SW 1271 (cell line): ENCODE data around the gene ARVCF.

ENCODE experiments used
- DNase-seq, 2 experiments: peaks; one replicate each; lab custom pipeline; 2025; lab: John Stamatoyannopoulos, UW

ARVCF gene

DNA sequence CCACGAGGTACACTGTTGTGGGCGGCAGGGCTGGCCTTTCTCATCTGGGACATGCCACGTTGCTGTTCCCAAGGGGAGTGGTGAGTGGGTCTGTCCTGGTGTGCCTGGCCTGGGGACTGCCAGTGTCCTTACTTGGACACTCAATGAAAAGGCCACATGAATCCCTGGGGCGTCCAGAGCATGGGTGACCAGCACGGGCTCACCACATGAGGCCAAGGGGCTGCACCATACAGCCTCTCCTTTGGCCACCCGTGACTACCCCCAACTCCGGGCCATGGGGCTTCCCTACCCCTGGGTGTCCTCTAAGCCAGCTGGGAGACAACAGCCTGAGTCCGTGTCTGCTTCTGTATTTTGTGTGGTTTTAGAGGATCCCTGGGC, 54.8 kb downstream of the ARVCF start:
- DNase-seq: no peak

DNA sequence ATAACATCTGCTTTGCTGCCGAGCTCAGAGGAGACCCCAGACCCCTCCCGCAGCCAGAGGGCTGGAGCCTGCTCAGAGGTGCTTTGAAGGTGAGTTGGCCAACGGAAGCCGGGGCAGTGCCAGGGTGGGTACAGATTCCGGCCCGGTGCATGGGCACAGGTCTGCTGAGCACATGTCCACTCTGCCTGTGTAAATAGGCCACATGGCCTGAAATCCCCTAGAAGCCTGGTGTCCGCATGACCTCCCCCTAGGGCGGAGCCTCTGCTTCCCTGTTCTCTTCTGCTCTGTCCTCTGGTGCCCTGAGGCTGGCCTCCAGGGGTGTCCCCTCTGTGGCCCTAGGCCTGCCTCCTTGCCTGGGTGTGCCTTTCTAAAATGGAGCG, 55.4 kb downstream of the ARVCF start:
- no peak for DNase-seq

DNA sequence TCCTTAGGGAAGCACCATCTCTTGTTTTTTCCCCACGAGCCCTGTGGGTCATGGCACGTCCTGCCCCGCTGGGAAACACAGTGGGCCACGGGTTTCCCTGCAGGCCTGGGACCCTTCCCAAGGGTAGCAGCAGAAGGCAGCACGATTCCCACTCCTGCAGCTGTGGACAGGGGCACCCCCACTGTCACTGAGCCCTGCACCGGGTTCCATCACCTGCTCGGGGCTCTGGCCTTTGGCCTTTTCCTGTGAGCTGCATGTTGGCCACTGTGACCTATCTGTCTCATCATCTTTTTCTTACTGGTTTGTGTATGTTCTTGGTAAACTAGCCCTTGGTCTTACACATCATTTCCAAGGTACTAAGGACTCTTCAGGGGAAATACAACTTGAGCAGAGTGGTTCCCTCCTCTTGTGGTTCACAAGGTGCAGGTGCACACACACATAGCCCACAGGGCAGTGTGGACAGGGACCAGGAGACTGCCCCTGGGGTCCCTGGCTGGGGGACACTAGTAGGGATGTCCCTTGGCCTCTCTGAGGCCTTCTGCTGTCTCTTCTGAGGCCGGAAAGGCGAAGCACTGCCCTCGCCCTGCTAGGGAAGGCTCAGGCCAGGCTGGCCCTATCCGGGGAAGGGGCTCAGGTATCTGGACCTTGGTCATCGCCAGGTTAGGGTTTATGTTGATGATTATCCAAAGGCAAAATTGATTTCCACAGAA, 56.0 kb downstream of the ARVCF start:
- DNase-seq: no peak

DNA sequence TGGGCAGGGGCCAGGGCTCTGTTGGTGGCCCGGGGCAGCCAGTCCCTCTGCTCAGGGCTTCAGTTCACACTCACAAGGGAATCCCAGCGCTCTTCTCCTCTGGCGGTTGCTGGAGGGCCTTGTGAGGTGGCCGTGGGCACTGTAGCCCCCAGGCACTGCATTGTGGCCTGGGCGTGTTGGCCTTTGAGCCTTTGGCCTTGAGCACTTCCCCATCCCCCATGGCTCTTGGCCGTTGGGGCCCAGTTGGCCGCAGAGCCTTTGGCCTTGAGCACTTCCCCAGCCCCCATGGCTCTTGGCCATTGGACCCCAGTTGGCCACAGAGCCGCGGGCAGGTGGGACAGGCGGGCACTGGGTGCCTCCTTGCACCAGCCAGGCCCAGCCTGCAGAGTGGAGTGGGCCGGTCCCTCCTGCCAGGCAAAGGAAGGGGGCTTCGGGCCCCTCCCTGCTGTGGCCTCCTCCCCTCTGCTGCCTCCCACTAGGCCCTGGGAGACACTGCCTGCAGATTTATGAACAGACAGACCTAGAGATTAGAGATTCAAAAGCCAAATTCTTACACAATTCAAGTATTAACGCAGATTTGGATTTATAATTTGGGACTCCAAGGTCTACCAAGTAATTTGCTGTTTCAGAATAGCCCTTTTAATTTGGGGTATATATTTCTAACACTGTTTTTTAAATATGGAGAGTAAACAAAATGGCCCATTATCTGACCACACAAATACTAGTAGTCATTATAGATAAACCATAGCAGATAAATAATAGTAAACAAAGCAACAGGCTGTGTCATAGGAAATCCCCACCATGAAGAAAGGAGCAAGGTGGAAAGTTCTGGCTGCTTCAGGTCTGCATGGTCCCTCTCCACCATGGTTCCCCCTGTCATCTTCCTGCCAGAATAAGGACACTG, 56.8 kb downstream of the ARVCF start:
- no peak for DNase-seq

DNA sequence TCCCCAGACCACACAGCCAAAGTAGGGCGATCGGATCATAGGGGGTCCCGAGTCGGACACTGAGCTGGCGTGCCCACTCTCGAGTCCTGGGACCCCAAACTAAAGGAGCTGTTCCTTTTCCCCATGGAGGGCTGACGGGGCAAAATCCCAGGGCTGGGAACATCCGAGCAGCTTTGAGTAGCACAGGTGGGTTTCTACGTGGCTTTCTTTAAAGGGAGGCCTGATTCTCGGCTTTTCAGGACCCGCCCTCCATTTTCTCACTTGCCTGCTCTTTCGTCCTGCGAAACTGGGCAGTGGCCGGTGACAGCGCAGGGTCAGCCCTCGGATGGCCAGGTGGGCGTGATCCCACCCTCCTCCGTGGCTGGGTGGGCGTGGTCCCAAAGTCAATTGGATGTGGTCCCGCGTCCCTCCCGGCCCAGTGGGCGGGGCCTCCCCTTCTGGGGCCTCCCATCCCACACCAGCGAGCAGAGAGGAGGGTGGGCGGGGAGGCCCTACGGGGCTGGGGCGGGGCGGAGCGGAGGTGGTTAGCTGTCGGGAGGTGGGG, 57.5 kb downstream of the ARVCF start:
- no peak for DNase-seq

DNA sequence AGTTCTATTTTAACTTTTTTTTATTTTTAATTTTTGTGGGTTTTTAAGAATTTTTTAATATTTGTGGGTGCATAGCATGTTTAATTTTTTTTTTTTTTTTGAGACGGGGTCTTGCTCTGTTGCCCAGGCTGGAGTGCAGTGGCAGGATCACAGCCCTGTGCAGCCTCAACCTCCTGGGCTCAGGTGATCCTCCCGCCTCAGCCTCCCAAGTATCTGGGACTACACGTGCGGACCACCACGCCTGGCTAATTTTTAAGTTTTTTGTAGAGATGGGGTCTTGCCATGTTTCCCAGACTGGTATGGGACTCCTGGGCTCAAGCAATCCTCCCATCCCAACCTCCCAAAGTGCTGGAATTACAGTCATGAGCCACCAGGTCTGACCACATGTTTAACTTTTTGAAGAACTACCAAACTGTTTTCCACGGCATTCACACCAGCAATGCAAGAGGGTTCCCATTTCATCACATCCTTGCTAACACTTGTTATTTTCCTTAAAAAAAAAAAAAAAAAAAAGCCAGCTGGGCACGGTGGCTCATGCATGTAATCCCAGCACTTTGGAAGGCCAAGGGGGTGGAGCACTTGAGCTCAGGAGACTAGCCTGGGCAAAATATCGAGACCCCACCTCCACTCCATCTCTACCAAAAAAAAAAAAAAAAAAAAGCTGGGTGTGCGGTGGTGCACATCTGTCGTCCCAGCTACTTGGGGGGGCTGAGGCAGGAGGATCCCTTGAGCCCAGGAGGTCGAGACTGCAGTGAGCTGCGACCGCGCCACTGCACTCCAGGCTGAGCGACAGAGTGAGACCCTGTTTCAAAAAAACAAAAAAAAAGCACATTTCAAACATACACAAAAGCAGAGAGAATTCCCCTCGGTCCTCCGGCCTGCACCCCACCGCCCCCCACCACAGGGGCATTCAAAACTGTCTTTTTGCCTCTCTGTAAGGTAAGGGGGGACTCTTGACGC, 58.3 kb downstream of the ARVCF start:
- DNase-seq: no peak

DNA sequence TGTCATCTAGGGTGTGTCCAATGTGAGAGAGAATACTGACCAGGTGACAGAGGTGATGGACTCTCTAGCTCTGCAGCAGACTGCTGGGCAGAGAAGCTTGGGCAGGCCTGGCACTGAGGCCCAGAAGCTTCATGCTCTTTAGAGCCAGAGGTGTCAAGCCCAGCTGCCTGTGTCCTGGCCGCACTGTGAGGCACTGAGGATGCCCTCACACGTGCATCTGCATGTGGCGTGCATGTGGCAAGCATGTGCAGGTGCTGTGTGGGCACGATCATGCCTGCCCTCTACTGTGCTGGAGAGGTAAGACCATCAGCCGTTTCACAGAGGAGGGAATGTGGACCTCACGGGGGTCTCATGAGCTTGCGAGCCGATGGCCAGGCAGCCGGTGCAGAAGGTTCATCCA, 59.2 kb downstream of the ARVCF start:
- DNase-seq: no peak

DNA sequence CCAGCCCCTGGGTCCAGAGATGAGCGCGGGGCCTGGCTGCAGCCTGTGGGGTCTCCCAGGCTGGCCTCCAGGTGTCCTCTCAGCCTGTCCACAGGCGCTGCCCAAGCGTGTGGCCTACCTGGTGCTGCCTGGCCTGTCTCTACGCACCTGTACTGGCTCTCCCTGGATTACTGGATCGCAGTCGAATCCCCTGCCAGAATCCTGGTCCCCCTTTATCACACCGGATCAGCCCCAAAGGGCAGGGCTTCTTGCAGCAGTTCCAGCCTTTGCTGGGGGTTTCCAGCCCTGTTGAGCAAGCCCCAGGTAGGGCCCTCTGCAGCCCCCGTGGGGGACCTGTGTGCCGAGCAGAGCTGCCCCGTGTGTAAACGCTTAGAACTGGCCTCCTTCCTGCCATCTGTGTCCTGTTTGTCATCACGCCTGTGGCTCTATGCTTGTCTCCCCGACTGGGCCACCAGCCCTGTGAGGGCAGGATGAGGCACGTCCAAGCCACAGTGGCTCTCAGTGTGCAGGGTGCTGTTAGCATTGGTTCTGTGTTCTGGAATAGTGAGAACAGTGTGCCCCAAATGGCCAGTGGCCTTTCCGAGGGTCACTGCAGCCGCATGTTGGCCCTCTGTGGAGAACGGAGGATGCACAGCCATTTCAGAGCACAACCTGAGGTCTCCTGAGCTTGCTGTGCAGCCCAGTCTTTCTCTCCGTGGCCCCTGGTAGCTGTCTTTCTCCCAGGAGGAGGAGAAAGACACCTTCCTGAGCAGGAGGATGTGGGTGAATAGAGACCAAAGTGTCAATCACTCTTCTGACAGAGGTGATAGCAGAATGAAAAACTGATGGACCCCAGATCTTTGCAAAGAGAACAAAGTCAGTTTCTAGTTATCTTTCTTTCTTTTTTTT, 61.1 kb downstream of the ARVCF start:
- DNase-seq: no peak

DNA sequence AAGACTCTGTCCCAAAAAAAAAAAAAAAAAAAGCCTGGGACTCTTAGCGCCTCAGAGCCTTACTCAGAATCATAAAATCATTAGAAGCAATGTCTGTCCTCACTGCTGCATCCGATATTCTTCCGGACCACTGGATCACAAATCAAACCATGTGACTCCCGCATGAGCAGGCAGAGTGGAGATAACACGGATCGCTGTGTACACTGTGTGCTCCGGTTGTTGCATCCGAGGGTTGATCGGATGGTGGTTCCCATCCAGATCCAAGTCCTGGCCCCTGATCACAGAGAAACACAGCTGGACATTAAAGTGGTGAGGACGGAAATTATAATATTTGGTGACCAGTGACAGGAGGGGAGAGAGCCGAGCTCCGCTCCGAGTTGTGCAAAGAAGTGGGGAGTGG, 65.3 kb downstream of the ARVCF start:
- DNase-seq: no peak

DNA sequence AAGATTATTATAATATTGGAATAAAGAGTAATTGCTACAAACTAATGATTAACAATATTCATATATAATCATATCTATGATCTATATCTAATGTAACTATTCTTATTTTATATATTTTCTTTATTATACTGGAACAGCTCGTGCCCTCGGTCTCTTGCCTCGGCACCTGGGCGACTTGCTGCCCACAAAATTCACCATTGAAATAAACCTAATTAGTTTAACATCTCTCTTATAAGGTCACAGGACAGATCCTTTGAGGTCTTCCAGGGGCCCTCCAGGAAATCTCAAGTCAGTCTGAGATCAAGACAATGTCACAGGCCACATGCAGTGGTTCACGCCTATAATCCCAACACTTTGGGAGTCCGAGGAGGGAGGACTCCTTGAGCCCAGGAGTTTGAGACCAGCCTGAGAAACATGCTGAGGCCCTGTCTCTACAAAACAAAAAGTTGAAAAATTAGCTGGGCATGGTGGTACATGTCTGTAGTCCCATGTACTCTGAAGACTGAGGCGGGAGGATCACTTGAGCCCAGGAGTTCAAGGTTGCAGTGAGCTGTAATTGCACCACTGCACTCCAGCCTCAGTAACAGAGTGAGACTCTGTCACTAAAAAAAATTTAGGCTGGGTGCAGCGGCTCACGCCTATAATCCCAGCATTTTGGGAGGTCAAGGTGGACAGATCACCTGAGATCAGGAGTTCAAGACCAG, 68.4 kb downstream of the ARVCF start:
- no peak for DNase-seq

DNA sequence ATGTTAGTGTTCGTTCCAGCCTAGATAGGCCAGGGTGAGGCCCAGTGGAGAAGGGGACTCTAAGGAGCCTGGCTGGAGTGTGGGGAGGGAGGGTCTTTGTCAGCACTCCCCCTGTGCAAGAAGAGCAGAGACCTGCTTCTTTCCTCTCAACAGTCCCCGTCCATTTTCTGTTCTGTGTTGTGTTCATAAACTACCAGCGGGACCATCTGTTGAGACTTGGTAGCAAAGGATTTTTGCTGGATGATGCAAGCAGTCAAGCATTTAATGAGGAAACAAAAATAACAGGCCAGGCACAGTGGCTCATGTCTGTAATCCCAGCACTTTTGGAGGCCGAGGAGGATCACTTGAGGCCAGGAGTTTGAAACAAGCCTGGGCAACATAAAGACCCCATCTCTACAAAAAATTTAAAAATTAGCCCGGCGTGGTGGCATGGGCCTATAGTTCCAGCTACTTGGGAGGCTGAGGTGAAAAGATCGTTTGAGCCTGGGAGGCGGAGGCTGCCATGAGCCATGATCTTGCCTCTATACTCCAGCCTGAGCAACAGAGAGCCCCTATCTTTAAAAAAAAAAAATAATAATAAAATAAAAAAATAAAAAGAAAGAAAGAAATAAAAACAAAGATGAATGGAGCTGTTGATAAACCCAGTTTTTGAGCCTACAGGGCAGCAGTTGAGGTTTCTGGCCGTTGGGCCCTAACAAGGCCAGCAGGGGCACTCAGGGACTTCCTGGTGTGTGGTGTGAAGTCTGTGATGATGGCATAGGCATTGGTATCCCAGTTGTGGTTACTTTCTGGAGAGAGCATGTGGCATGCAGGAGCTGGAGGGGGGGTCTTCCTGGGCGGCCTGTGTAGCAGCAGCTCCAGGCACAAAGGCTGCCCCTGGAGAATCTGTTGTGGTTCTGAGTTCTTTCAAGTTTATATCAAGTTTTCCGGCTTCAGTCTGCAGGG, 73.3 kb downstream of the ARVCF start:
- peak in 1 of 2 experiments; percentile 30 for DNase-seq

DNA sequence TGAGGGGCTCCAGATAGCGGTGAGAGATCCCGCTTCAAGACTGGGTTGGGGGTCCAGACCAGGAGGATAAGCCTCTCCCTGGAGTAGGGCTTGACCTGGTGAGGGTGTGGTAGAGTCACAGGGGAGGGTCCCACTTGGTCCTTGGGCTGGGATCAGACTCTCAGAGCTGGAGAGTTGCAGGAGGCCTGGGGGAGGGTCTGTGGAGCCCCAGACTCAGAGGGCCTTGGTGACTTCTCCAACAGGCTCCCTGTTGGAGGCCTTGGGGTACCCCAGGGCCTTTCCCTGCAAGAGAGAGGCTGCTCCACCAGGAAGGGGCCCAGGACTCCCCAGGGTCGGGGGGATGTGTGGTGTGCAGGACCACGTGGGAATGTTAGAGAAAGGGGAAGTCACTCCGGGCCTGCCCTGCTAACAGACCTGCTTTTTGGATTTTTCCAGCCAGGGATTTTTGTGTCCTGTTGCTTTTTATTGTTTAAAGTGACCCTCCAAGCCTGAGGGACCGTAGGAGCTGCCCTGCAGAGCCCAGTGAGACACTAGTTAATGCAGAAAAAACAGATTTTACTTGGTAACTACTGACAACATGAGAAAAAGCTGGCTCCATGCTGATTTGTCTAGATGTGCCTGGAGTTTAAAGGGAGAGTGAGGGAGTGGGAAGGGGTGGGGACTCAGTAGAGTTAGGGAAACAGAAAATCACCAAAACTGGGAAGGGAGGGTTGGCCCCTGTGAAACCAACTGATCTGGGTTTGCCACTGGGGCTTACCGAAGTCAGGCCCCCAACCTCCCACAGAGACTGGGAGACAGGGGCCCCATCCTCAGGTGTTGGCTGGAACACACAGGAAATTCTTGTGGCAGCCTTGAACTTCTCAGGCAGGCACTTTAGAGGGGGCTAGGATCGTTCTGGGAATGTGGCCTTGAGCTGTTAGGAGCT, 74.2 kb downstream of the ARVCF start:
- DNase-seq: peak in 1 of 2 experiments; percentile 40

DNA sequence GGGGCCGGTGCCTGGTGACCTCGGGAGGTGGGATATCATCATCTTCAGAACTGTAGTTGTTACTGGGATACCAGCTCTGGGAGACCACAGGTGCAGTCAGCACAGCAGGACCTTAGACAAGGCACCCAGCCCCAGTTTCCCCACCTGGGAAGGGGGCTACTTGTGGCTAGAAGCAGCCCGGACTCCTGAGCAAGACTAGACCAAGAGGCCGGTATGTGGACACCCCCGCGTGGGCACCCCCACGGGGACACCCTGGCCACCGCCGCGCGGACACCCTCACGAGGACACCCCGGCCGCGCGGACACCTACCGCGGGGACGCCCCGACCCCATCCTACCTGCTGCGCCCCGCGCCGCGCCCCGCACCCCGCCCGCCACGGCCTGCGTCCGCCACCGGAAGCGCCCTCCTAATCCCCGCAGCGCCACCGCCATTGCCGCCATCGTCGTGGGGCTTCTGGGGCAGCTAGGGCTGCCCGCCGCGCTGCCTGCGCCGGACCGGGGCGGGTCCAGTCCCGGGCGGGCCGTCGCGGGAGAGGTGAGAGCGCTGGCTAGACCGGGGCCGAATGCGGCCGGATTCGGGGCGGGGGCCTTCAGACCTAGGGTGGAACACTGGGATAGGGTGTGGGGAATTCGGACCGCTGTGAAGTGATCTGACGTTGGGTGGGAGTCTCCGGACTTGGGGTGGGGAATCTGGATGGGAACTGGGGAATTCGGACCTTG, 75.1 kb downstream of the ARVCF start, which contains the start of the genes COMT and TXNRD2:
TSS of gene COMT (plus strand) at position 408 of the 718 bp plus-strand sequence. CDS start 20,755 bp downstream, outside the sequence.
TSS of gene TXNRD2 (minus strand) at position 454 of the 718 bp plus-strand sequence. CDS start at position 439, 15 bp downstream.
- DNase-seq: peak in 1 of 2 experiments; percentile 29

DNA sequence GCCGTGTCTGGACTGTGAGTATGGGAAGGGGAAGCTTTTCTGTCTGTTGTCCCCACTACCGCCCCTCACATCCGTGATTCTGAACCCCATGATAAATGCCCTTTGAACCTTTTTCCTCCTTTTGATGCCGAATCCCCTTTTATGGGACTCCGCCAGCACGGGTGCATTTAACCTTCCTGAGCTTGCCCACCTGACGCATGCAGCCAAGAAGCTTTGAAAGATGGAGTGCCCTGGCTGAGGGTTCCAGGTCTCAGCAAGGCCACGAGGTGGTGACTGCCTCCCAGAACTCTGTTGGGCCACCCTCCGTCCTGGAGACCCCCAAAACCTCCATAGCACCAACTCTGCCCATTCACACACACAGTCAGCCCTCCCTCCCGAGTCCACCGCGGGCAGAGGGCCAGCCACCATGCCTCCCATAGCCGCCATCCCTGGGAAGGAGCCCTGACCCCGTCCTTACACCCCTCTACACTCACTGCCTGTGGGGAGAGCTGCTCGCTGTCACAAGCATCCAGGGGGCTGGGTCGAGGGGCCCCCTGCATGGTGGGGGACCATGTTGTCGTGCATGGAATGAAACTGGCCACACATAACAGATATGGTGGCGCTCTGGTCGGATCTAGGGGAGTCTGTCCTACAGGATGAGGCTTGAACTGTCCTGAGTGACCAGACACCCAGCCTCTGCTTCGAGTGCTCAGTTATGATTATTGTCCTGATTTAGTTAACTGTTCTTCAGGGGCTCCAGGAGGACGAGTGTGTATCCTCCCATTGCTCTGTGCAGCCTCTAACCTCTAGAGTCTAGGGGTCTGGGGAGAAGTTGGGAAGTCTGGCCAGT, 75.9 kb downstream of the ARVCF start:
- DNase-seq: no peak

DNA sequence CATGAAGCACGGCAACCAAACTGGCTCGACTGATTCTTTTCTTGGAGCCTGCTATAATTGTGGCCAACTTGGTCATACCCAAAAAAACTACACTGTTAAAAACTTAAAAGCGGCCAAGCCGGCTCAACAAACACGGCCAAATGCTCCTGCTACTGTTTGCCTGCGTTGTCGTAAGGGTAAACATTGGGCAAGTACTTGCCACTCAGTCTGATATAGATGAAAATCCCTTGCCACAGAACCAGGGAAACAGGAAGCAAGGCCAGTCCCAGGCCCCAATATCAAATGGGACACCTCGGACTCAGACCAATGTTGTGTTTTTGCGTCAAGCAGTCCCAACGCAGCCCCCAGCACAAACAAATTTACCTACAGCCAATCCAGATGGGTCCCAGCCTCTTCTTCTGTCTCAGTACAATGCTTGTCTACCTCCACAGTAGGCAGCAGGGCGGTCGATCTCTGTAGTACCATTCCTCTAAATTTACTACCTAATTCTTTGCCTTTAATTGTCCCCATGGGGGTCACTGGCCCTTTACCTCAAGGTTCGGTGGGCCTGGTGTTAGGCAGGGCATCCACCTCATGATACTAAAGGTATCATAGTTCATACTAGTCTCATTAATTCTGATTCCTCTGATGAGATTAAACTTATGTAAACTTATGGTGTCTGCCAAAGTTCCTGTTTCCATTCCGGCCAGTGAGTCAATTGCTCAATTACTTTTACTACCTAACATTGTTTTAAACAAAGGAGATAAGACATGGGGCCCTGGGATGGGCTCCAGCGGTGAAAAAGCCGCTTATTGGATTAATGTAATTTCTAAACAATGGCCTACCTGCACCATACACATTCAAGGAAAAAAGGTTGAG, 78.8 kb downstream of the ARVCF start:
- no peak for DNase-seq
